ENCODE data around the gene FLVCR1. TPM values are rescaled to one million over a fixed set of nuclear protein-coding genes. Genes with fewer than 3 reads are reported as not detected.
"Not testable (repeated sequence)": the region's sequence is repeated elsewhere in the genome, so short reads cannot be mapped to it uniquely, and the experiment has no call there.

The FLVCR1 gene
- polyA plus RNA-seq, 1 donor = 7.5 TPM

- DNase-seq (ENCODE audit: low read depth) = no peak
Measured at GRCh38 chr1:212860713-212861581, 2.9 kb downstream of the FLVCR1 start.

- DNase-seq (ENCODE audit: low read depth) = no peak
Measured at GRCh38 chr1:212862111-212862690, 4.1 kb downstream of the FLVCR1 start.

GRCh38 chr1:212863345-212863744, 5.3 kb downstream of the FLVCR1 start:
- DNase-seq (ENCODE audit: low read depth) = not testable (repeated sequence)

- no peak for DNase-seq (ENCODE audit: low read depth)
Measured at GRCh38 chr1:212864201-212864600, 6.1 kb downstream of the FLVCR1 start.

- no peak for DNase-seq (ENCODE audit: low read depth)
Measured at GRCh38 chr1:212867192-212867591, 9.1 kb downstream of the FLVCR1 start.

- DNase-seq (ENCODE audit: low read depth) = no peak
Measured at GRCh38 chr1:212871976-212872375, 13.9 kb downstream of the FLVCR1 start.

- DNase-seq (ENCODE audit: low read depth) = no peak
Measured at GRCh38 chr1:212873518-212873917, 15.4 kb downstream of the FLVCR1 start.

GRCh38 chr1:212878418-212878817, 20.3 kb downstream of the FLVCR1 start:
- no peak for DNase-seq (ENCODE audit: low read depth)

GRCh38 chr1:212879947-212880690, 22.0 kb downstream of the FLVCR1 start:
- DNase-seq (ENCODE audit: low read depth) = no peak

- no peak for DNase-seq (ENCODE audit: low read depth)
Measured at GRCh38 chr1:212884592-212884991, 26.5 kb downstream of the FLVCR1 start.

- DNase-seq (ENCODE audit: low read depth) = no peak
Measured at GRCh38 chr1:212892108-212892507, 34.0 kb downstream of the FLVCR1 start.

GRCh38 chr1:212899845-212900244, 41.8 kb downstream of the FLVCR1 start:
- DNase-seq (ENCODE audit: low read depth) = no peak

GRCh38 chr1:212901290-212901689, 43.2 kb downstream of the FLVCR1 start:
- no peak for DNase-seq (ENCODE audit: low read depth)

- no peak for DNase-seq (ENCODE audit: low read depth)
Measured at GRCh38 chr1:212902054-212902453, 44.0 kb downstream of the FLVCR1 start.

GRCh38 chr1:212903664-212904063, 45.6 kb downstream of the FLVCR1 start:
- DNase-seq (ENCODE audit: low read depth) = no peak

GRCh38 chr1:212908071-212908470, 50.0 kb downstream of the FLVCR1 start:
- DNase-seq (ENCODE audit: low read depth) = not testable (repeated sequence)

GRCh38 chr1:212908971-212909370, 50.9 kb downstream of the FLVCR1 start:
- no peak for DNase-seq (ENCODE audit: low read depth)

GRCh38 chr1:212909652-212910063, 51.6 kb downstream of the FLVCR1 start:
- no peak for DNase-seq (ENCODE audit: low read depth)

GRCh38 chr1:212910213-212910612, 52.1 kb downstream of the FLVCR1 start:
- DNase-seq (ENCODE audit: low read depth) = not testable (repeated sequence)

GRCh38 chr1:212913638-212914037, 55.6 kb downstream of the FLVCR1 start:
- not testable (repeated sequence) for DNase-seq (ENCODE audit: low read depth)

- not testable (repeated sequence) for DNase-seq (ENCODE audit: low read depth)
Measured at GRCh38 chr1:212914110-212914509, 56.0 kb downstream of the FLVCR1 start.

GRCh38 chr1:212914789-212915188, 56.7 kb downstream of the FLVCR1 start:
- no peak for DNase-seq (ENCODE audit: low read depth)
